ENCODE data around the gene BRINP1. TPM values are rescaled to one million over a fixed set of nuclear protein-coding genes. Genes with fewer than 3 reads are reported as not detected.

The BRINP1 gene
- total RNA-seq, 1 experiment from 2014 or later: not detected

DNA sequence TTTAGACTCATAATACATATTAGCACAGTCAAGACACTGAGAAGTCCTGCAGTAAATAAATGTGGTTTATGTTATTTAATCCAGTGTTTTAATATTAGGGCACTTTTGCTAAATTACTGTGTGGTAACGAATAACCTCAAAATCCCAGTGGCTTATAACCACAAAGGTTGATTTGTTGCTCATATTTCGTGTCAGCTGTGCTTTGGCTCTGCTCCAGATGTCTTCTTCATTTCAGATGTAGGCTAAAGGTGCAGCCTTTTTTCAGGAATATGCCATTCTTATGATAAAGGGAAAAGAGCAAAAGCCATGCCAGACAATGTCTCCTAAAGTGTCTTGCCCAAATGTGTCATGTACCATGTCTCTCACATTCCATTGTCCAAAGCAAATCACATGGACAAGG is 144.8 kb downstream of the BRINP1 start:
- intact Hi-C loops (cut with micrococcal nuclease; ENCODE audit: unreplicated experiment) (no loop called here), in situ Hi-C loops (cut with HindIII; ENCODE audit: low pct_unique_long_range_greater_than_20kb, low sequenced_read_pairs) (no loop called here)
- DNase-seq (ENCODE audit: low read depth, low spot score) (no peak), ATAC-seq (no peak)
- Histone ChIP-seq H3K4me3 (ENCODE audit: low read depth in 2 of 2, low read length in 2 of 2) (no peak overlapping the region), H3K4me1 (ENCODE audit: control insufficient read depth, insufficient read depth, low read length) (no peaks in the 10 kb centered on the region), H3K27ac (ENCODE audit: low read length) (no peak overlapping the region), H3K27me3 (ENCODE audit: control insufficient read depth, insufficient read depth, low read length) (no peaks in the 10 kb centered on the region), H3K36me3 (ENCODE audit: control insufficient read depth, insufficient read depth, low read length) (no peaks in the 10 kb centered on the region), H3K9me3 (ENCODE audit: control insufficient read depth, insufficient read depth, low read depth, low read length) (no peaks in the 10 kb centered on the region)
- TF ChIP-seq, protein P1, sequence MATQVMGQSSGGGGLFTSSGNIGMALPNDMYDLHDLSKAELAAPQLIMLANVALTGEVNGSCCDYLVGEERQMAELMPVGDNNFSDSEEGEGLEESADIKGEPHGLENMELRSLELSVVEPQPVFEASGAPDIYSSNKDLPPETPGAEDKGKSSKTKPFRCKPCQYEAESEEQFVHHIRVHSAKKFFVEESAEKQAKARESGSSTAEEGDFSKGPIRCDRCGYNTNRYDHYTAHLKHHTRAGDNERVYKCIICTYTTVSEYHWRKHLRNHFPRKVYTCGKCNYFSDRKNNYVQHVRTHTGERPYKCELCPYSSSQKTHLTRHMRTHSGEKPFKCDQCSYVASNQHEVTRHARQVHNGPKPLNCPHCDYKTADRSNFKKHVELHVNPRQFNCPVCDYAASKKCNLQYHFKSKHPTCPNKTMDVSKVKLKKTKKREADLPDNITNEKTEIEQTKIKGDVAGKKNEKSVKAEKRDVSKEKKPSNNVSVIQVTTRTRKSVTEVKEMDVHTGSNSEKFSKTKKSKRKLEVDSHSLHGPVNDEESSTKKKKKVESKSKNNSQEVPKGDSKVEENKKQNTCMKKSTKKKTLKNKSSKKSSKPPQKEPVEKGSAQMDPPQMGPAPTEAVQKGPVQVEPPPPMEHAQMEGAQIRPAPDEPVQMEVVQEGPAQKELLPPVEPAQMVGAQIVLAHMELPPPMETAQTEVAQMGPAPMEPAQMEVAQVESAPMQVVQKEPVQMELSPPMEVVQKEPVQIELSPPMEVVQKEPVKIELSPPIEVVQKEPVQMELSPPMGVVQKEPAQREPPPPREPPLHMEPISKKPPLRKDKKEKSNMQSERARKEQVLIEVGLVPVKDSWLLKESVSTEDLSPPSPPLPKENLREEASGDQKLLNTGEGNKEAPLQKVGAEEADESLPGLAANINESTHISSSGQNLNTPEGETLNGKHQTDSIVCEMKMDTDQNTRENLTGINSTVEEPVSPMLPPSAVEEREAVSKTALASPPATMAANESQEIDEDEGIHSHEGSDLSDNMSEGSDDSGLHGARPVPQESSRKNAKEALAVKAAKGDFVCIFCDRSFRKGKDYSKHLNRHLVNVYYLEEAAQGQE (IDR thresholded peaks at IDR 0.05; ENCODE audit: insufficient read depth in 1 of 2, low read depth in 2 of 2, low read length in 1 of 2): no peak
- TF ChIP-seq SIN3A (IDR thresholded peaks at IDR 0.05; ENCODE audit: borderline replicate concordance, insufficient read depth, low read depth, low read length): no peak
- TF ChIP-seq POLR2AphosphoS5 (IDR thresholded peaks at IDR 0.05; ENCODE audit: low read depth, low read length): no peak
- TF ChIP-seq, protein P2, sequence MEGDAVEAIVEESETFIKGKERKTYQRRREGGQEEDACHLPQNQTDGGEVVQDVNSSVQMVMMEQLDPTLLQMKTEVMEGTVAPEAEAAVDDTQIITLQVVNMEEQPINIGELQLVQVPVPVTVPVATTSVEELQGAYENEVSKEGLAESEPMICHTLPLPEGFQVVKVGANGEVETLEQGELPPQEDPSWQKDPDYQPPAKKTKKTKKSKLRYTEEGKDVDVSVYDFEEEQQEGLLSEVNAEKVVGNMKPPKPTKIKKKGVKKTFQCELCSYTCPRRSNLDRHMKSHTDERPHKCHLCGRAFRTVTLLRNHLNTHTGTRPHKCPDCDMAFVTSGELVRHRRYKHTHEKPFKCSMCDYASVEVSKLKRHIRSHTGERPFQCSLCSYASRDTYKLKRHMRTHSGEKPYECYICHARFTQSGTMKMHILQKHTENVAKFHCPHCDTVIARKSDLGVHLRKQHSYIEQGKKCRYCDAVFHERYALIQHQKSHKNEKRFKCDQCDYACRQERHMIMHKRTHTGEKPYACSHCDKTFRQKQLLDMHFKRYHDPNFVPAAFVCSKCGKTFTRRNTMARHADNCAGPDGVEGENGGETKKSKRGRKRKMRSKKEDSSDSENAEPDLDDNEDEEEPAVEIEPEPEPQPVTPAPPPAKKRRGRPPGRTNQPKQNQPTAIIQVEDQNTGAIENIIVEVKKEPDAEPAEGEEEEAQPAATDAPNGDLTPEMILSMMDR (IDR thresholded peaks at IDR 0.05): no peak
- no peak for TF ChIP-seq TCF7L2 (IDR thresholded peaks at IDR 0.05; ENCODE audit: low read depth, low read length)
- BruUV-seq (replicated peaks): no TSS peak
- ChIA-PET CTCF (no interaction called here), POLR2A (no interaction called here)

DNA sequence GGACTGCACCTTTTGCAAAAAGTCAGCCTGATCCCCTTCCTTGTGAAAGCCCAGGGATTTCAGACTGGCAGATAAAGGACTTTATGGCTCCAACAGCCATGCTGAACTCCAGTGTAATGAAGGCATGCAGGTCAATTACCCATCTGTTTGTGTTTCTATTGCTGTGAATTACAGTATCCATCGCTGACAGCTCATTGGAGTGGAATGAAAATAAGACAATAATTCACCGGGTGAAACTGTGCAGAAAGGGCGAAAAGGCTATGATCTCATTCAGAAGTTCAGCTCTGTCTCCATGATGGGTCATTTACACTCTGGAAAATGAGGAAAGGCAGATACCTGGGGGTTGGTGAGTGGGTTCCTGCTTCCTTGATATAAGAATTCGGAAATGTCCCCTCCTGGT is 148.0 kb downstream of the BRINP1 start:
- Histone ChIP-seq H3K4me1 (ENCODE audit: control insufficient read depth, insufficient read depth, low read length) (no peaks in the 10 kb centered on the region), H3K27ac (ENCODE audit: low read length) (no peak overlapping the region), H3K9me3 (ENCODE audit: control insufficient read depth, insufficient read depth, low read depth, low read length) (no peaks in the 10 kb centered on the region), H3K27me3 (ENCODE audit: control insufficient read depth, insufficient read depth, low read length) (no peaks in the 10 kb centered on the region), H3K4me3 (ENCODE audit: low read depth in 2 of 2, low read length in 2 of 2) (no peak overlapping the region), H3K36me3 (ENCODE audit: control insufficient read depth, insufficient read depth, low read length) (no peaks in the 10 kb centered on the region)
- in situ Hi-C loops (cut with HindIII; ENCODE audit: low pct_unique_long_range_greater_than_20kb, low sequenced_read_pairs): no loop called here
- TF ChIP-seq POLR2AphosphoS5 (IDR thresholded peaks at IDR 0.05; ENCODE audit: low read depth, low read length) (no peak), SIN3A (IDR thresholded peaks at IDR 0.05; ENCODE audit: borderline replicate concordance, insufficient read depth, low read depth, low read length) (no peak), TCF7L2 (IDR thresholded peaks at IDR 0.05; ENCODE audit: low read depth, low read length) (no peak)
- TF ChIP-seq, protein P2 (IDR thresholded peaks at IDR 0.05): no peak
- TF ChIP-seq, protein P1 (IDR thresholded peaks at IDR 0.05; ENCODE audit: insufficient read depth in 1 of 2, low read depth in 2 of 2, low read length in 1 of 2): no peak
- intact Hi-C loops (cut with micrococcal nuclease; ENCODE audit: unreplicated experiment): no loop called here
- no TSS peak for BruUV-seq (replicated peaks)
- POLR2A ChIA-PET: no interaction called here
- no peak for ATAC-seq
- DNase-seq (ENCODE audit: low read depth, low spot score): no peak
- CTCF ChIA-PET: no interaction called here

Measured in Panc1 (cell line).